Measurements from ENCODE around the gene SDCBP2. TPM values are rescaled to one million over a fixed set of nuclear protein-coding genes. Genes with fewer than 3 reads are reported as not detected.

SDCBP2 gene
- total and polyA plus RNA-seq, 5 donors from 2014 or later = 1.2 to 4.3 (median 3.0) TPM

DNA sequence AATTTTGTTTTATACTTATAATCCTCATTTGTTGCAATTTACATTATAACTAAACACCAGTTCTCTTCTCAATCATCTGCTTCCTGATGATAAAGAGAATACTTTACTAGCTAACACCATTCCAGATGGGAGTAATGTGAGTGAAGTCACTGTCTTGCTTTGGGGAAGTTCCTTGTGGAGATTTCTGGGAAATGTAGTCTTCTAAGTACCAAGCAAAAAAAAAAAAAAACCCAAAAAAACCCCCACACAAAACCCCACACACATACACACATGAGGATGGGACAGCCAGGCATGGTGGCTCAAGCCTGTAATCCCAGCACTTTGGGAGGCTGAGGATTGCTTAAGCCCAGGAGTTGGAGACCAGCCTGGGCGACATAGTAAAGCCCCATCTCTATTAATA lies 65.1 kb downstream of the SDCBP2 start:
- Mint-ChIP-seq H3K27ac (peak overlapping the region in 1 of 3 donors; percentile 59), H3K4me3 (peak overlapping the region in 3 of 4 donors; percentile 26 to 69 (median 28)), H3K9me3 (no peaks in the 10 kb centered on the region), H3K4me1 (peaks cover 12 to 51% (median 33%) of the 10 kb centered on the region in 4 donors), H3K36me3 (no peaks in the 10 kb centered on the region), H3K27me3 (peaks cover 9% of the 10 kb centered on the region)
- DNase-seq (no peak), ATAC-seq (ENCODE audit: low read depth in 2 of 2) (no peak)
- Histone ChIP-seq H3K9me3 (ENCODE audit: control insufficient read depth in 2 of 2, low read length in 2 of 2) (peaks cover 5 to 6% of the 10 kb centered on the region in 2 experiments), H3K27me3 (ENCODE audit: control insufficient read depth, insufficient read depth, low read length) (peaks cover 13% of the 10 kb centered on the region), H3K4me1 (ENCODE audit: control insufficient read depth, insufficient read depth, low read length, poor library complexity, severe bottlenecking) (peaks cover 32% of the 10 kb centered on the region), H3K27ac (ENCODE audit: insufficient read depth, low read length, poor library complexity, severe bottlenecking) (no peak overlapping the region), H3K36me3 (ENCODE audit: control insufficient read depth, insufficient read depth, low read length) (no peaks in the 10 kb centered on the region), H3K4me3 (ENCODE audit: low read depth, low read length) (no peak overlapping the region)

Other genes with a start within 250 kb of the SDCBP2 start
- 114 TPM for gene PSMF1, start 210.5 kb downstream of the SDCBP2 start, total RNA-seq
- gene PSMF1, start 210.5 kb downstream of the SDCBP2 start, polyA plus RNA-seq = 100 to 1,000 TPM; 151 to 202 (median 160) TPM
- not detected for gene TMEM74B, start 144.2 kb downstream of the SDCBP2 start, total RNA-seq
- not detected for gene TMEM74B, start 144.2 kb downstream of the SDCBP2 start, polyA plus RNA-seq
- gene C20orf202, start 125.7 kb downstream of the SDCBP2 start, total RNA-seq = 0.39 TPM
- not detected for gene C20orf202, start 125.7 kb downstream of the SDCBP2 start, polyA plus RNA-seq
- gene RAD21L1, start 103.1 kb downstream of the SDCBP2 start, total RNA-seq = not detected
- under 1 TPM in 1 of 4 donors, not detected in 3; 0.46 TPM for gene RAD21L1, start 103.1 kb downstream of the SDCBP2 start, polyA plus RNA-seq
- 7.5 TPM for gene SNPH, start 62.8 kb downstream of the SDCBP2 start, total RNA-seq
- 1 to 10 TPM in 3 of 4 donors, under 1 TPM in 1; 0.97 to 4.1 (median 3.1) TPM for gene SNPH, start 62.8 kb downstream of the SDCBP2 start, polyA plus RNA-seq
- gene FKBP1A, start 63.9 kb upstream of the SDCBP2 start, total RNA-seq = 84.3 TPM
- 10 to 100 TPM; 49.1 to 72.4 (median 59.4) TPM for gene FKBP1A, start 63.9 kb upstream of the SDCBP2 start, polyA plus RNA-seq
- 64.0 TPM for gene NSFL1C, start 137.7 kb upstream of the SDCBP2 start, total RNA-seq
- 10 to 100 TPM; 80.4 to 95.8 (median 91.2) TPM for gene NSFL1C, start 137.7 kb upstream of the SDCBP2 start, polyA plus RNA-seq
- not detected for gene SIRPB2, start 162.3 kb upstream of the SDCBP2 start, total RNA-seq
- gene SIRPB2, start 162.3 kb upstream of the SDCBP2 start, polyA plus RNA-seq = under 1 TPM in 1 of 4 donors, not detected in 3; 0.10 TPM
- not detected for gene SIRPD, start 228.6 kb upstream of the SDCBP2 start, total RNA-seq
- gene SIRPD, start 228.6 kb upstream of the SDCBP2 start, polyA plus RNA-seq = under 1 TPM in 2 of 4 donors, not detected in 2; 0.10 to 0.16 TPM